NCI-H69 (cell line): ENCODE results near the gene PYY.
A peak's percentile ranks its signal among the peaks of the same experiment; 100 is the strongest.
"Not testable (repeated sequence)": the region's sequence is repeated elsewhere in the genome, so short reads cannot be mapped to it uniquely, and the experiment has no call there.

ENCODE experiments used
- DNase-seq: peaks from one replicate; lab custom pipeline; 2025; lab: John Stamatoyannopoulos, UW

PYY gene

DNA sequence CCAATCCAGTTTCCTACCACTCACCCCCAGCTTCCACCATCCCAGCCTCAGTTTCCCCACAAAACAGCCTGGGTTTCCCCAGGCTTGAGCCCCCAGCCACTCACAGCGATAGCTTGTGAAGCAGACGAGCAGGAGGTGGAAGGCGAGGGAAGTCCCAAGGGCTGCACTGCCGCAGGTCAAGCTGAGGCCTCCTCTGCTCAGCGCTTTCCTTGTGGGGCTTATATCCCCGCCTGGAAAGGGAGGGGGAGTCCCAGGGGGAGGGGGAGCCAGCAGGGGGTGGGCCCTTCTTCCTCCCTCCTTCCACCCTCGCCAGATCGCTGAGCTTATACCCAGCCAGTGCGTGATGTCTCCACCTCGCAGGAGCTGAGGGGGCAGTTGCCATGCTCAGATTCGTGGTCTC is at the start of gene PYY:
Gene PYY (minus strand): TSS at position 195 of the 400 bp plus-strand sequence. CDS start 457 bp downstream, outside the sequence.
- no peak for DNase-seq

DNA sequence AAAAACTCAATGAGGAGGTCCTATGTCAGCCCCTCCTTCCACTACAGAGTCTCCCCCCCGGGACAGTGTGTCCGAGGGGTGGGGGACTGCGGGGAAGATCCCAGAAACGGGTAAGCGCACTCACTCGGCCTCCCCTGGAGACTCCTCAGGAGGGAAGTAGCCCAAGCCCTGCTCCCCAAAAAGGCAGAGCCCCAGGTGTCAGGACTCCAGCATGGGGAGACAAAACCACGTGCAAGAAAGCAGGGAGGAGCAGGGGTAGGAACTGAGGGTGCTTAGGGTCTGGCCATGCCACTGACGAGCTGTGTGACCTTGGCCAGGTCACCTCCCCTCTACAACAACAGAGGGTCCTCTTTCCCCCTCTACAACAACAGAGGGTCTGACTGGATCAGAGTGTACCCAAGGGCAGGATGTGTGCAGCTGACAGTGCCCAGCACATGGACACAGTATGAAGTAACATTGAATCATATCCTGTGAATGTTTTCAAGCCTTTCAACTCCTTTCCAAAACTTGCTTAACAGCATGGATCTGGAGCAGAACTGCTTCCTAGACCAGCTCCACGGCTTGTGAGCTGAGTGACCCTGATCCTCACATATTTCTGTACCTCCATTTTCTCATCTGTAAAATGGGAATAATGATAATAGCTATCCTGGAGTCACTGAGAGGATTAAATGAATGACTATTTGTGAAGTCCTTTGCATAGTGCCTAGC is 48.6 kb upstream of the PYY start:
- DNase-seq, result no peak

DNA sequence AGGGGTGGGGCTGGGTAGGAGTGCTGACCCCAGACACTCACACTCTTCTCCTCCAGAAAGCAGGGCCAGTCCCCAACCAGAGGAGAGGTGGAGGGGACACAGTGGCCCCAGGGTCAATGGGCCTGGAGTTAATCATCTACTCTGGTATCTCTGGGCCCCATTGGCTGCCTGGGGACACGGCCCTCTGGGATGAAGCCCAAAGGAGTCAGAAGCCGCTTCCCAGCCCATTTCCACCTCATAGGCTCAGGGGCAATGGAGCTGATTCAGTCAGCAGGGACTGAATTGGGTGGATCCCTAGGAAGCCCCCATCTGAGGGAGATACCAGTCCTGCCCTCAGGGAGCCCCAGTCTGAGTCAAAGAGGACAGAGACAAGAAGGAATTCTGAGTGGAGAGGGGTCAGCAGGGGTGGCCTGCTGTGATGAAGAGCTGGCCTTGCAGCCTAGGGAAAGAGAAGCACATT is 47.8 kb upstream of the PYY start:
- DNase-seq, result no peak

DNA sequence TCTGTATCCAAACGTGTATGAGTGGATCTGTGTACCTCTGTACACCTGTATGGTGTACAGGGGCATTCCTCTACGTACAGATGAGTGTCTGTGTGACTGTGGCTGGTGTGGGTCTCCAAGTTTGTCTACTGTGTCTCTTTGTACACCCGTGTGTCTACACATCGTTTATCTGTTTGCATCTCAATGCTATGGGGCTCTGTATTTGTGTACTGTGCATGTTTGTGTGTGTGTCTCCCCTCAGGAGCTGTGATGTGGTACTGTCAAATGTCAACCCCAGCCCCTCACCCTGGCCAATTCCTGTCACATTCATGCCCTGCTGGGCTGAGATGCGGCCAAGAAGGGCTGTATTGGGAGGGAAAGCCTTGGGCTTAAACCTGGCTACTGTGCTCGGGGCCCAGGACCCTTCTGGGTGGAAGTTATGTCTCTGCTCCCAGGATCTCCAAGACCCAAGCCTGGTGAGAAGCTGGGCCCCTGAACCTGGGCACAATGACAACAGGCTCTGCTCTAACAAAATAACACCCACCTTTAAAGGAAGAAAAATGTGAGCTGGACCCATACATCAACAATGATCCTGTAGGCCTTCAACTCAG is 47.2 kb upstream of the PYY start:
- no peak for DNase-seq

DNA sequence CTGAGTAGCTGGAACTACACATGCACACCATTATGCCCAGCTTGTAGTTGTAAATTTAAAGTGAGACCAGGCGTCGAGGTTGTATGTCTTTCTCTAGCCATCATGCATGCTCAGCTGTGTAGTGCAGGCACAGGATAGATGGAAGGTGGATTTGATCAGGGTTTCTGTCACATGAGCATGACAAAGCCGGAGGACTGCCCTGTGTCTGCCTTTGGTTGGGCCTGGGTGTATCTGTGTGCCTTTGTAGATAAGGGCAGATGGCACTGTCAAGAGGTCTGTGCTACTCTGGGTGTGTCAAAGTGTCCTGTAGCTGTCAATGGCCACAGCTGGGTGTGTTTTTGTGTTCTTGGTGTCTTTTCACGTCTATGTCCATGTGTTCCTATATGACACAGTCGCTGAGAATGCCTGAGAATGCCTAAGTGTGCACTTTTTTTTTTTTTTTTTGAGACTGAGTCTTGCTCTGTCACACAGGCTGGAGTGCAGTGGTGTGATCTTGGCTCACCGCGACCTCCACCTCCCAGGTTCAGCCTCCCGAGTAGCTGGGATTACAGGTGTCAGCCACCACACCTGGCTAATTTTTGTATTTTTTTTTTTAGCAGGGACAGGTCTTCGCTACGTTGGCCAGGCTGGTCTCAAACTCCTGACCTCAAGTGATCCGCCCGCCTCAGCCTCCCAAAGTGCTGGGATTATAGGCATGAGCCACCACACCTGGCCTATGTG is 46.6 kb upstream of the PYY start:
- no peak for DNase-seq

DNA sequence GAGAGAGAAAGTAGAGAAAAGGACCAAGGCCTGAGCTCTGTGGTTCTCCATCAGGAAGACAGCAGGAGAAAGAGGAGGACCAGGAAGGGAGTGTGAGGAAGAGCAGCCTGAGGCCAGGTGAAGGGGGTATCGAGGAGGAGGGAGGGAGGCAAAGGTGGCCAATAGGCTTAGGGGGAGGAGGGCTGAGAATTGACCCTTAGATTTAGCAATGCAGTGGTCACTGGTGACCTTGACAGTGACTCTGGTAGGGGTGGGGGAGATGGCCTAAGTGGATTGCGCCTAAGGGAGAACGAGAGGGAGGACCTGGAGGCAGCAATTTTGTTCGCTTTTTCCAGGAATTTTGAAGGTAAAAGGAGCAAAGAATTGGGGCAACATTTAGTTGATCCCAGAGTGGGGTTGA is 45.3 kb upstream of the PYY start:
- no peak for DNase-seq

DNA sequence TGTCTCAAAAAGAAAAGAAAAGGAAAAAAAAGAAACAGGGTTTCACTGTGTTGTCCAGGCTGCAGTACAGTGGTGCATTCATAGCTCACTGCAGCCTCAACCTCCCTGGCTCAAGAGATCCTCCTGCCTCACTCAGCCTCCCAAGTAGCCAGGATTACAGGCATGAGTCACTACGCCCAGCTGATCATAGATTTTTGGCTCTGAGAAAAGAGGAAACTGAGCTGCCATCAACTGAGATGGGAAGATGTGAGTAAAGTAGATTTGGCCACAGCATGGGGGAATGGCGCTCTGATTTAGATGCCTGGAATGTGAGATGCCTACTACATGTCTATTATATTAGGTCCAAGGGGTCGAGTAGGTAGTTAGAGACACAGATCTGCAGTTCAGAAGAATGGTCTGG is 44.8 kb upstream of the PYY start:
- DNase-seq, result no peak

DNA sequence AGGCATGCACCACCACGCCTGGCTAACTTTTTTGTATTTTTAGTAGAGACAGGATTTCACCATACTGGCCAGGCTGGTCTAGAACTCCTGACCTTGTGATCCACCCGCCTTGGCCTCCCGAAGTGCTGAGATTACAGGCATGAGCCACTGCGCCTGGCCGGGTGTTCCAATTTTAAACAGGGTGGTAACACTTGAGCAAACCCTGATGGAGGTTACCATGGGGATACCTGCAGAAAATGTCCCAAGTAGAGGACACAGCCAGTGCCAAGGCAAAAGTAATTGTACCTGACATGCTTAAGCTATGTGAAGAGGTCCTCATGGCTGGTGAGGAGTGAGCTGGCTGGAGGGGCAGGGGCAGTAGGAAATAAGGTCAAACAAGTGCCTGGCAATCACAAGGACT is 43.4 kb upstream of the PYY start:
- not testable (repeated sequence) for DNase-seq

DNA sequence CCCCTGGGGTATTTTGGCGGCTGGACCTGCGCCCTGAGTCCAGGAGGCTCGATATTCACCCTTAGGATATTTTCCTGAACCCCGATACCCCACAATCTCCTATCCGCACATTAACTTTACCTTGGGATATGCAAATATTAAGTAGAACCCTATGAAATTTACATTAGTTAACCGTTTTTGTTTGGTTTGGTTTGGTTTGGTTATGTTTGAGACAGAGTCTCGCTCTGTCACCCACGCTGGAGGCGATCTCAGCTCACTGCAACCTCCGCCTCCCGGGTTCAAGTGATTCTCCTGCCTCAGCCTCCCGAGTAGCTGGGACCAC is 41.4 kb upstream of the PYY start:
- no peak for DNase-seq

DNA sequence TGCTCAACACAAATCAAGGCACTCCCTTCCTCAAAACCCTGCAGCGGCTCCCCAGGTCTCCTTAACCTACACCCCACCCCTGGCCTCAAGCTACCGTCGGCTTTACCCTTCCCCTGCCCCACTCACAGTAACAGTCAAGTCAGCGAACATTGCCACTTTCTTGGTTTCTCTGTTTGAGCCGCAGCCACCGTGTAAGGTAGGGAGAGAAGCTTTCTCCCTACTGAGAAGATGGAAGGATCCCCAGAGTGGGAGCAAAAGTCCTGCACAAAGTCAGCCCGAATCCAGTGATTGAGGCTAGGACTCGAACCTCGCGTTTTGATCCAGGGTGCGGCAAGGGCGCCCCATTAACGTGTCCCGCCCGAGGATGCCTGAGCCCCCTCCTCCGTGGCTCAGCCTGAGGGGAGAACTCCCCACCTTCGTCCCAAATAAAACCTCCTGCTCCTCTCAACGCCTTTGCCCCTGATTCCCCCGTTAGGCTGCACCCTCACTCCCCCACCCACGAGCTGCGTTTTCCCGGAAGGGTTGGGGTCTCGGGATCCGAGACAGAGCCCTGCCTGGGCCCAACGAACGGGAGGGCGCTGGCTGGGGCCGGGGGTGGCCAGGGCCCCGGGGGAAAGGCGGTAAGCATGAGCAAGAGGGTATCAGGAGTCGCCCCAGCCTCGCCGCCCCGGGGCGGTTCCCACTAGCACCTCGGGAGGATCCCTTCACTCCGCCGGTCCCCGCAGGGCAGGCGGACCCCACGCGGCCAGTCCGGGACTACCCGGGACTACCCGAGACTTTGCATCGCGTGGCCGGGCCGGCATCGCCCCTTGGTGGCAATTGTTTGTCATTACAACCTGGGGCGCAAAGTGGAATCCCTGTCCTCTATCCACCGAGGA is 40.8 kb upstream of the PYY start:
- peak; percentile 76 for DNase-seq

DNA sequence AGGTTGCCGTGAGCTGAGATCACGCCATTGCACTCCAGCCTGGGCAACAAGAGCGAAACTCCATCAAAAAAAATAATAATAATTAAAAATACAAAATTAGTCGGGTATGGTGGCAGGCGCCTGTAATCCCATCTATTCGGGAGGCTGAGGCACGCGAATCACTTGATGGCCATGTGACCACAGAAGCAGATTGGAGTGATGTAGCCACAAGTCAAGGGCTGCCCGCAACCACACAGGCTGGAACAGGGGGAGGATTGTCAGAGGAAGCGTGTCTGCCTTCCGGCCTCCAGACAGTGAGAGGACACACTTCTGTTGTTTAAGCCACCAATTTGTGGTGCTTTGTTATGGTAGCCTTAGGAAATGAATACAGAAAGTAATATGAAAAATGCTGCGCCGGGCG is 38.9 kb upstream of the PYY start:
- DNase-seq, result no peak

DNA sequence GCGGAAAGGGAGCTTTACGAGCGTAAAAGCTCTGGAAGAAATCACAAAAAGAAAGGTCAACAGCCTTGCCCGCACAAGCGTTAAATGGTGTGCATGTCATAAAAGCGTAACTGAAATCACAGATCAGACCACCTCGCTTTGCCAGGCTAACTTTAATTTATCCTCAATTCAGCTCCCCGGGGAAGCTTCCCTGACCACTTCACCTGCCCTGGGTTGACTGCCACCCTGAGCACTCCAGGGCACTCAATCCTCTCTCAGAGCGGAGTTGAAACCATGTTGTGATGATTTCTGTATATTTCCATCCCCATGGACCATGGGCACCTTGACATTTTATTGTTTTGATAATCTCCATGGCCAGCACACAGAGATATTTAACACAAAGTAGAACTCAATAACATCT is 34.6 kb upstream of the PYY start:
- no peak for DNase-seq

DNA sequence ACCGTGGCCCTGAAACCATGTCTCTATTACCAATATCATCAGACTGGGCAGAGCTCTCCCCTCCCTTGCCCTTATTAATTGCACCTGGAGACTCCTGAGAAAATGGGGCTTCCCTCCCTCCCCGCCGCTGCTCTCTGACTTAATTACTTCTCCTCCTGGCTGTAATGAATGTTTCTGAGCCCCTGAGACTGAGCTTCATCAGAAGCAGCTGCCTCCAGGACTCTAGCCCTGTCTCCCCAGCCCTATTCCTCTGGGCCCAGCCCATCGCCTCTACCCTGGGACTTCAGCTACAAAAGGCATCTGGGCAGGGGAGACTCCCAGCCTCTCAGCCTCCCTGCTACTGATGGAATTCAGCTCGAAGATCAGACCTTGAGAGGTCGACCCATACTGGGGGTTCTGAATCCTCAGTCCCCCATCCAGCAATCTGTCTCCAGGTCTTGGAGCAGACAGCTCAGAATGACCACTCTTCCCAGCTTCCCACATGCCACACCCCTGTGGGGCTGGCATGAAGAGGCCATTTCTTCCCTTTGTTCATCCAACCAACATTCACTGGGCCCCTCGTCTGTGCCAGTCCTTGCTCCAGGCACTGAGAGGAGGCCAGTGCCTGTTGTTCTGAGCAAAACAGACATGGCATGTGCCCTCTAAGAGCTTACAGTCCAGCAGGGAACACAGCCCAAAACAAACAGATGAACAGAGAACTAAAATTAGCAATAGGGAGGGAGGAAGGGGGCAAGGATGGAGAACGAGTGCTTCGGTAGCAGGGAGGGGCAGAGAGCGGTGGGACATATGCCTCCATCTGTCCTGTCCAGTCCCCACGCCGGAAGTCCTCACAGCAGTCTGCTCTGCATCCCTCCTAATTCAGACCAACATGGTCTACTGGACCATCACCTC is 33.6 kb upstream of the PYY start:
- no peak for DNase-seq

DNA sequence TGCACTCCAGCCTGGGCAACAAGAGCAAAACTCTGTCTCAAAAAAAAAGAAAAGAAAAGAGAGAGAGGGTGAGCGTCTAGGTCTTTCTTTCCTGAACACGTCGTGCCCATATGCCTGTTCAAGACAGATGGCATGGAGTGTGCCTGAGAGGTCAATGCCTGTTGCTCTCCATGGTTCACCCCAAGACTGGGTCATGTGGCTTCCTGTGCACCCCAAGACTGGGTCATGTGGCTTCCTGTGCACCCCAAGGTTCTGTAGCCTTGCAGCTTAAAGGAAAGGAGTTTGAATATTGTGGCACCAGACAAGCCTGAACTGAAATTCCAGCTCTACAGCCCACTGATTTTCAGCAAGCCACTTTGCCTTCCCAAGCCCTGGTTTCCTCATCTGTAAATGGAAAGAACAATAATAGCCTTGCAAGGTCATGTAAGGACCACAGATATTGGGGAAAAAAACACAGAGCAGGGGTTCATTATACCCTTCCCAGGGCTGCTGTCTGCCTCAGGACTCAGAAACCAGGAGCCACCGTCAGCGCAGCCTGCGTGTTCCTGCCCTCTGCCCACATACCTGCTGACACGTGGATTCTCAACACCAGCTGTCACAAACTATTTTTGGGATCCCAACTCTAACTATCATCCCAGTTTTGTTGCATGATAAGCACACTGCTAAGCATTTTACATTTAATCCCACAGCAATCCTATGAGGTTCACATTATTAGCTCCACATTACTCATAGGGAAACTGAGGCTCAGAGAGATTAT is 32.7 kb upstream of the PYY start:
- no peak for DNase-seq

DNA sequence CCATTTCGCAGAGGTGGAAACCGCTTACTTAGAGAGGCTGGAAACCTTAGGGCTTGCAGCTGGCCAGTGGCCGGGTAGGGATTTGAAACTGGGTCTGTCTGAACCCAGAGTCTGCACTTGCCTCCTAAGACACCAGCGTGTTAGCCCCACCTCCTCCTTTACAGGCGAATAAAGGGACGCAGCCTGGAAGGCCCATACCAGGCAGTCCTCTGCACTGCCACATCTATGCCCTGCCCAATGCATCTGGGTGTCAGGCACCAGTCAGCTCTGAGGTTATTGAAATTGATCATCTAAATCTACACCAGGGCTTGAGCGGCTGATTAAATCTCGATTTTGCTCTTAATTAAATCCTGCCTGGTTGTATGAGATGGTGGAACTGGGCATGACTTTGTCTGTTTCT is 30.8 kb upstream of the PYY start:
- no peak for DNase-seq

DNA sequence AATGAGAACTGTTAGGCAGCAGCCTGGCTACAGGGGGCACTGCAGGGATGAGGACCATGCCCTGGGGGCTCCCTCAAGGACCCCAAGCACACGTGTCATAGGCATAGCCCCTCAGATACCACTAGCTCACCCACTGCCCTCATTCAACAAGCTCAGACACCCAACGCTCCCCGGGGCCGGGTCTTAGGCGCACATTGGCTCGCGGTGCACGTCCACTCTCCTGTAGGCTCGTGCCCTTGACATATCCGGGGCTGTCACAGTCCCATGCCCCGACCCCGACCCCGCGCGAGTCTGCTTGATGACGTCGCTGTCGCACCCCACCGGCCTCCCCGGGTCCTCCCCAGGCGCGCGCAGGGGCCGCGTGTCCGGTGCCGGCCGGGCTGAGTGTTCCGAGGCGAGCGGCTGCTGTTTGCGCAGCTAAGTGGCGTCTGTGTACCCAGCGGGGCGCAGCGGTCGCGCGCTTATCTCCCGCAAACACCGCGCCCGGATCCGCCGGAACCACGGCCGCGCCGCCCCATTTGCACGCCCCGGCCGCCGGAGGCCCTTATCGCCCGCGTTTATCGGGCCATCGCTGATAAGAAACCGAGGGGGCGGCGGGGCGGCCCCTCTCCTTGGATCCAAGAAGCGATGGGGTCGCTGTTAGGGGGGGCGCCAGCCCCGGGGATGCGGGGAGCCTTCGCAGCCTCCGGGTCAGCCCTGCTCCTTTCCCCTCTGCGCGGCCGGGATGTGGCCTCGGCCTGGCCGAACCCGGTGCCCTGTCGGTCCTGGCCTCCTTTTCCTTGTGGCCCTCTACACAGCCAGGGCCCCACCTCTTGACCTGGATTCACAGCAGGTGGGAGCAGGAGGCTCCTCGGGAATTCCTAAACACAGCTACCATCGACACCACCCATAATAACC is 30.0 kb upstream of the PYY start:
- peak; percentile 58 for DNase-seq

DNA sequence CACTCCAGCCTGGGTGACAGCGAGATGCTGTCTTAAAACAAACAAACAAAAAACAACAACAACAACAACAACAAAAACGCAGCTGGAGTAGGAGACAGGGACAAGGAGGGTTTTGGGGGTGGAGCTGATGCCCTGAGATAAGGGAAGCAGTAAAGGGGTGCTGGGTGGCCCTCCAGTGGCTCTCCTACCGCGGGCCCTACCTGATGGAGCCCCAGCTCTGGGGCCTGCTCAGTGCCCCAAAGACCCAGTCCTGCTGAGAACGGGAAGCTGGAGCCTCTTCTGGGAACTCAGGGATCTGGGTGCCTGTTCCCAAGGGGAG is 29.4 kb upstream of the PYY start:
- no peak for DNase-seq

DNA sequence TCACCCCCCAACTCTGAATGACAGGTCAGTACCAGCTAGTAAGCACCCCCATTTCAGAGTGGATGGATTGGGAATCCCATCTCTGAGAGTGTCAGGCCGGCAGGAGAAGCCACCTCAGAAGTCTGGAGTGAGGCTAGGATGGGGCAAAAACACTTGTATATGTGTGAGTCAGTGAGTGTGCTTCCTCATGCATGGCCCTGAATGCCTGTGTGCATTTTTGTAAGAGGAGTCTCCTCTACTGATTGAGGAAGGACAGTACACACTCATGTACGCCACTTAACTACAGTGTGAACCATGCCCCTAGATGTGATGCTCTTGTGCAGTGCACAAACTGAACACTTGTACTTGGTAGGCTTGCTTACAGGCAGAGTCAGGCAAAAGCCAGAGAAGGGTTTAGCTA is 28.4 kb upstream of the PYY start:
- no peak for DNase-seq

DNA sequence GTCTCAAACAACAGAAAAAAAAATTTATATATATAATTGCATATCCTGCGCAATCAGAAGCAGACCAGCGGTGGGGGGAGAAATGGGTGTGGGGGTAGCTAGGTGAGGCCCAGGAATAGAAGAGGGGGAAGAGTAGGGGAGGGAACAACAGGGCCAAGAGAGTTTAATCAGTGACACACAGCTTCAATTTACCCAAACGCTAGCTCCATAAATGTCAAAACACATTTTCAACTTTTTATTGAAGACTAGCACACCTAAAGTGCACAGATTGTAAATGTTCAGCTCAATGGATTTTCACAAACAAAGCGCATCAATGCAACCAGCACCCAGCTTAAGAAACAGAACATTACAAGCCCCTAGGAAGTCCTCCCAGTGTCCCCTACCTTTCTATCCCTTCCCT is 25.9 kb upstream of the PYY start:
- no peak for DNase-seq

DNA sequence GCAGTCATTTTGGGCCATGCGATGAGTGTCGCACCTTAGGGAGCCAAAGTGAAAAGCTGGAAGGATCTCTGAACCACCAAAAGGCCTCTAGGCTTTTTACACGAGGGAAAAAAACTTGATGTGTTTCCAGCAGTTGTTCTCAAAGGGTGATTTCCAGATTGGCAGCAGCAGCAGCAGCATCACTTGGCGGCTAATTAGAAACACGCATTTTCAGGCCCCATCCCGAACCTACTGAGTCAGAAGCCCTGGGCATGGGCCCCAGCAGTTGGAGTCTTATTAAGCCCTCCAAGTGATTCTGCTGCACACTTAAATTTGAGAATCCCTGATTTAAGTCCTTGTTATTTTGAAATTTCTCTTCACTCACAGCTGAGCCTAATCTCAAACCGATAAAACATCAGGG is 25.3 kb upstream of the PYY start:
- DNase-seq, result no peak
